Erythroblast (primary cell): ENCODE results near the gene DOK7.

Experiments used
- GATA1 ChIP-seq: IDR thresholded peaks from 2 replicates; pipeline ENCODE4 v1.6.1; 2011; ENCODE audit warnings: low read depth, mild to moderate bottlenecking, control low read depth, low read length, moderate library complexity
- POLR2A ChIP-seq: IDR thresholded peaks from 2 replicates; pipeline ENCODE4 v1.6.1; 2011; ENCODE audit warnings: mild to moderate bottlenecking, low read length

DNA sequence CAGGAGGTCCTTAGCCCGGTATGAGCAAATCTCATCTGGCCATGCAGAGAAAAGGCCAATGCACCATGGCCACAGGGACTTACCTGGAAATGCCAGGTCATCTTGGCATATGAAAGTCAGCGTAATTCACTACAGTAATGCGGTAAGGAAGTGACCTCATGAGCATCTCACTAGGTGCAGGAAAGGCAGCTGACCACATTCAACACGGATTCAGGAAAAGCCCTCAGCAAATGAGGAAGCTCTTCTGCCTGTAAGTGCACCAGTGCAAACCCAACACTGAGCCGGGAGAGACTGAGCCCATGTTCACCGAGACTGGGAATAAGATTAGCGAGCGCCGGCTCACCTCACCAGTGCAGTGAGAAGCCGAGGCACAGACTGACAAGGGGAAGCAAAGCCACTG lies 45.4 kb downstream of the DOK7 start:
- no peak for TF ChIP-seq POLR2A
- no peak for TF ChIP-seq GATA1
